Stomach smooth muscle (tissue), 2 donors: ENCODE measurements around the gene ZFAND2A.

ENCODE experiments used
- H3K27ac ChIP-seq: one replicate; pipeline ENCODE4 v1.7.0; 2013; ENCODE audit warnings: mild to moderate bottlenecking, low read length, inconsistent platforms
- H3K27me3 ChIP-seq, 2 donors: one replicate each; pipeline ENCODE4 v1.7.0; 2013; ENCODE audit warnings: low read length in 2 of 2; ENCODE audit not compliant: insufficient read depth in 2 of 2, control insufficient read depth in 1 of 2
- H3K36me3 ChIP-seq, 2 donors: one replicate each; pipeline ENCODE4 v1.7.0; 2013; ENCODE audit warnings: low read length in 2 of 2; ENCODE audit not compliant: control insufficient read depth in 2 of 2, insufficient read depth in 2 of 2
- H3K4me1 ChIP-seq: one replicate; pipeline ENCODE4 v1.7.0; 2013; ENCODE audit warnings: low read length; ENCODE audit not compliant: control insufficient read depth, insufficient read depth
- H3K4me3 ChIP-seq, 2 donors: one replicate each; pipeline ENCODE4 v1.7.0; 2013; ENCODE audit warnings: low read length in 2 of 2
- H3K9ac ChIP-seq, 2 donors: one replicate each; pipeline ENCODE4 v1.7.0; 2013; ENCODE audit warnings: low read length in 2 of 2, mild to moderate bottlenecking in 1 of 2
- H3K9me3 ChIP-seq, 2 donors: one replicate each; pipeline ENCODE4 v1.7.0; 2013; ENCODE audit warnings: low read length in 2 of 2; ENCODE audit not compliant: control insufficient read depth in 2 of 2
- donor health status: healthy.
- donor health status: Pancreatic carcinoma.

Gene ZFAND2A

GRCh38 chr7:1112625-1113547 is 47.1 kb downstream of the ZFAND2A start:
- Histone ChIP-seq H3K27ac (no peak overlapping the region), H3K27me3 (no peaks in the 10 kb centered on the region), H3K4me1 (no peaks in the 10 kb centered on the region), H3K9me3 (no peaks in the 10 kb centered on the region), H3K4me3 (no peak overlapping the region), H3K9ac (no peak overlapping the region), H3K36me3 (peaks cover 0 to 2% of the 10 kb centered on the region in 2 donors)

GRCh38 chr7:1112109-1112508 is 47.9 kb downstream of the ZFAND2A start:
- no peaks in the 10 kb centered on the region for H3K9me3 ChIP-seq
- H3K27me3 ChIP-seq = no peaks in the 10 kb centered on the region
- H3K36me3 ChIP-seq = peaks cover 0 to 2% of the 10 kb centered on the region in 2 donors
- H3K4me3 ChIP-seq = no peak overlapping the region
- H3K4me1 ChIP-seq = no peaks in the 10 kb centered on the region
- H3K9ac ChIP-seq = no peak overlapping the region
- no peak overlapping the region for H3K27ac ChIP-seq

- Histone ChIP-seq H3K36me3 (peaks cover 0 to 2% of the 10 kb centered on the region in 2 donors), H3K27me3 (no peaks in the 10 kb centered on the region), H3K27ac (no peak overlapping the region)
Measured at GRCh38 chr7:1111156-1111555, 48.8 kb downstream of the ZFAND2A start.

GRCh38 chr7:1110358-1110757 is 49.6 kb downstream of the ZFAND2A start:
- peaks cover 0 to 2% of the 10 kb centered on the region in 2 donors for H3K36me3 ChIP-seq

More at GRCh38 chr7:1111156-1111555, 48.8 kb downstream of the ZFAND2A start:
- H3K4me1 ChIP-seq = no peaks in the 10 kb centered on the region
- H3K9me3 ChIP-seq = no peaks in the 10 kb centered on the region
- H3K4me3 ChIP-seq = no peak overlapping the region
- H3K9ac ChIP-seq = no peak overlapping the region

GRCh38 chr7:1109581-1110310 is 50.2 kb downstream of the ZFAND2A start:
- Histone ChIP-seq H3K27ac (no peak overlapping the region), H3K4me3 (no peak overlapping the region), H3K9ac (no peak overlapping the region), H3K4me1 (no peaks in the 10 kb centered on the region), H3K36me3 (peaks cover 0 to 2% of the 10 kb centered on the region in 2 donors), H3K9me3 (no peaks in the 10 kb centered on the region), H3K27me3 (no peaks in the 10 kb centered on the region)

More at GRCh38 chr7:1110358-1110757, 49.6 kb downstream of the ZFAND2A start:
- no peak overlapping the region for H3K9ac ChIP-seq
- no peaks in the 10 kb centered on the region for H3K4me1 ChIP-seq
- no peak overlapping the region for H3K27ac ChIP-seq
- no peaks in the 10 kb centered on the region for H3K27me3 ChIP-seq
- H3K4me3 ChIP-seq = no peak overlapping the region
- H3K9me3 ChIP-seq = no peaks in the 10 kb centered on the region

- Histone ChIP-seq H3K4me3 (no peak overlapping the region), H3K9me3 (no peaks in the 10 kb centered on the region), H3K9ac (no peak overlapping the region), H3K27me3 (no peaks in the 10 kb centered on the region), H3K4me1 (no peaks in the 10 kb centered on the region), H3K27ac (no peak overlapping the region), H3K36me3 (peaks cover 0 to 2% of the 10 kb centered on the region in 2 donors)
Measured at GRCh38 chr7:1108264-1108920, 51.6 kb downstream of the ZFAND2A start.

- Histone ChIP-seq H3K27ac (no peak overlapping the region), H3K9me3 (no peaks in the 10 kb centered on the region), H3K27me3 (no peaks in the 10 kb centered on the region), H3K36me3 (no peaks in the 10 kb centered on the region), H3K9ac (no peak overlapping the region), H3K4me3 (no peak overlapping the region), H3K4me1 (no peaks in the 10 kb centered on the region)
Measured at GRCh38 chr7:1106793-1107421, 53.1 kb downstream of the ZFAND2A start.

- H3K27ac ChIP-seq = no peak overlapping the region
- H3K4me3 ChIP-seq = no peak overlapping the region
- no peaks in the 10 kb centered on the region for H3K36me3 ChIP-seq
- no peaks in the 10 kb centered on the region for H3K27me3 ChIP-seq
- no peaks in the 10 kb centered on the region for H3K9me3 ChIP-seq
- H3K9ac ChIP-seq = no peak overlapping the region
- H3K4me1 ChIP-seq = no peaks in the 10 kb centered on the region
Measured at GRCh38 chr7:1106063-1106792, 53.8 kb downstream of the ZFAND2A start.

- no peaks in the 10 kb centered on the region for H3K36me3 ChIP-seq
- no peak overlapping the region for H3K27ac ChIP-seq
- no peak overlapping the region for H3K9ac ChIP-seq
- H3K4me1 ChIP-seq = no peaks in the 10 kb centered on the region
- H3K27me3 ChIP-seq = no peaks in the 10 kb centered on the region
- no peaks in the 10 kb centered on the region for H3K9me3 ChIP-seq
- no peak overlapping the region for H3K4me3 ChIP-seq
Measured at GRCh38 chr7:1105189-1105588, 54.8 kb downstream of the ZFAND2A start.
